HG03521 (cell line): ENCODE measurements around the gene BSPH1.
"Not testable (repeated sequence)": the region's sequence is repeated elsewhere in the genome, so short reads cannot be mapped to it uniquely, and the experiment has no call there.

Source experiments
- ATAC-seq: cut with Tn5 transposase; IDR thresholded peaks from one replicate; pipeline ENCODE4 v1.9.1; 2021; ENCODE audit warnings: mild to moderate bottlenecking, moderate library complexity; ENCODE audit not compliant: unreplicated experiment

Gene BSPH1, protein sequence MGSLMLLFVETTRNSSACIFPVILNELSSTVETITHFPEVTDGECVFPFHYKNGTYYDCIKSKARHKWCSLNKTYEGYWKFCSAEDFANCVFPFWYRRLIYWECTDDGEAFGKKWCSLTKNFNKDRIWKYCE

DNA sequence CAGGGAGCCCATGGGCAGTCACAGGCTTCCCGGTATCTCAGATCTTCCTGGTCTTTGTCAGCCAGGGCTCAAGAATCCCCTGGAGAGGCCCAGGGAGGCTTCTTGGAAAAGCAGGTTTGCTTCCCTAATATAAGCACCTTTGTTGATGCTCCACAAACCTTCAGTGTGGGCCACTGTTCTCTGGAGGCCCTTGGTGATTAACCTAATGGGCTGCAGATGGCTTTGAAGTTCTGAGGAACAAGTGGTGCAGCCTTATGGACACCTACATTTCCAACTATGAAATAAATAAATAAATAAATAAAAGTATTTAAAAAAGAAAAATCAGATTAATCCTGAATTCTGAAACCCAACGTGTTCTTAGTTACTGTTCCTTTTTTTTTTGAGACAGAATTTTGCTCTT is at the start of gene BSPH1:
Gene BSPH1, minus strand, starts transcription at position 101 of the 400 bp plus-strand sequence. Its CDS starts 89 bp downstream, at position 12.
- ATAC-seq = no peak

GRCh38 chr19:48036765-48037164 is 44.8 kb upstream of the BSPH1 start:
- no peak for ATAC-seq

DNA sequence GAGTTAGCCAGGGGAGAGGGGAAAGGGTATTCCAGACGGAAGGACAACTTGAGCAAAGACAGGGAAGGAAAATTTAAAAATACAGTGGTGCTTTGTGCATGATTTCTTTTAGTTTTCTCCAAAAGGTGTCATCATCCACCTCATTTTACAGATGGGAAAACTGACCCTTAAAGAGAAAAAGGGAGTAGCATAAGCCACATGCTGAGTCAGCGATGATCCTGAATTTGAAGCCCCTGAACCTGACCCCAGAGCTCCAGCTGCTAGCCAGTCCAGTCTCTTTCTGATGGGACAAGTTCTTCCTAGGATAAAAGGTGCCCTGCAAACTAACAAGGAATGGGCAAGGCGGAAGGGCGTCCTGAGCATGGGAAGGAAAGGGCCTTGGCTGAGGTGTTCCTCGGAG is 41.6 kb upstream of the BSPH1 start:
- no peak for ATAC-seq

GRCh38 chr19:48030073-48030472 is 38.1 kb upstream of the BSPH1 start:
- no peak for ATAC-seq

DNA sequence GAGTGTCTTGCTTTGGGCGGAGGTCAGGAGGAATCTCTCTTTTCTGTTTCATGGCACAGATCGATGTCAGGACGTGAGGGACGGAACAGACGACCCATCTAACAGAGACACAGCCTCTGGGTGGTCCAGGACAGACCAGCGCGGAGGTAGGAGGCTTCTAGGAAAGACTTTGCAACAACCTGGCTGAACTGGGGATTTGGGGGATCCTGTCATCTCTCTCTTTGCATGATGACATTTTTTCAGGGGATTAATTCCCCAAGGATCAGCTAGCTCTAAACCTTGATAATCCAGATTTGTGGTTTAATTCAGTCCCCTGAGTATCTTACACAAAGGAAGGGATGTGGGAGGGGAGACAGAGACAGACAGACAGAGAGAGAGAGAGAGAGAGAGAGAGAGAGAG is 37.5 kb upstream of the BSPH1 start:
- no peak for ATAC-seq

- ATAC-seq = no peak
Measured at GRCh38 chr19:48025480-48025879, 33.5 kb upstream of the BSPH1 start.

GRCh38 chr19:48023518-48023917 is 31.5 kb upstream of the BSPH1 start:
- no peak for ATAC-seq

GRCh38 chr19:48023011-48023410 is 31.0 kb upstream of the BSPH1 start:
- no peak for ATAC-seq

DNA sequence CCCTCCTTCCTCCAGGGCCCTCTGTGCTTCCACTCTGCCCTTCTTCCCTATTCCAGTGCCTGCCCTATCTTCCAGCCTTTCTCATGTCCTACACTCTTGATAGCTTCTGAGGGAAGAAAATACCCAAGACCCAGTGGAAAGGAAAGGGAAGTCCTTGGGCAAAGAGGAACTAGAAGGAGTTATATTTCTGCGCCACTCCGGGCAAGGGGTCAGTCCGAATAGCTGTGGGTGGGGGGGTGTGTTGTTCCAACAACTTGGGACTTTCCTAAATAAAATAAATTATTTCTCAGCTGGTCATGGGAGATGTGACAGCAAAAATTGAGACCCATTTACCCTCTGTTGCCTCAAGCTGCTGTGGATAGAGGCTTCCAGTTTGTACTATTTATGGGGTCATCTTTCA is 28.7 kb upstream of the BSPH1 start:
- no peak for ATAC-seq

- no peak for ATAC-seq
Measured at GRCh38 chr19:48010932-48011758, 19.2 kb upstream of the BSPH1 start.

DNA sequence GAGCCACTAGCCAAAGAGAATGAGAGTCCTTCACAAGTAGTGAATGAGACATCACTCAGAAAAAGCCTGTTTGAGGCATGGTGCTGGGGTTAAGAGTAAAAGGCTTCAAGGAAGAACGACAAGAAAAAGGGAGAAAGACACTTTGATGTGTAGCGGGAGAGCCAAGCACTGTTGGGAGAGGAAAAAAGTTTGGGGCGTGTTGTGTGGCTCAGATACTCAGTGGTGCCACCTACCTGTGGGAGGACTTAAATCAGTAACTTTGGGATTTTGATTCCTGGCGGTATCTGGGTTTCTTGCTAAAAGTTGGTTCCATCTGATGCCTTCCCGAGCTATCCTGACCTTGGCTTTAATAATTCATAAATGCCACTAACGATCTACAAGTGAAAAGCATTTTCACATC is 14.8 kb upstream of the BSPH1 start:
- no peak for ATAC-seq

GRCh38 chr19:48004236-48004635 is 12.3 kb upstream of the BSPH1 start:
- ATAC-seq = no peak

- no peak for ATAC-seq
Measured at GRCh38 chr19:48000846-48001245, 8.9 kb upstream of the BSPH1 start.

DNA sequence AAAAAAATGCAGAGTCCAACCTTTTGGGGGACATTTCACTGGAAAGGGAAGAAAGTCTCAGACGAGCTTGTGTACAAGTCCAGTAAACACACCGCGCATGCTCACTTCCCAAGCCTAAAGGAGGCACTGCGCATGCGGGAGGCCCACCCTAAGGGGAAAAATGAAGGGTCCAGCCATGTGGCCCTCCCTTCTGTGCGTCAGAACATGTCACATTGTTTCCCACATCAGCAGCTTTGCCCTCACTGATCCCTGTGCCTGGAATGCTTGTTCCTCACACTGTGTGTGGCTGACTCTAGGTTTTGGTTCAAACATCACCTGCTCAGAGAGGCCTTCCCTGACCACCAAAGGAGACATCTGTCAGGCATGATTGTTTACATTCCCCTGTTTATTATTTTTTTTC is 6.8 kb upstream of the BSPH1 start:
- ATAC-seq = no peak

- no peak for ATAC-seq
Measured at GRCh38 chr19:47996230-47996727, 4.3 kb upstream of the BSPH1 start.

GRCh38 chr19:47994209-47994802 is 2.3 kb upstream of the BSPH1 start, which contains the start of gene ELSPBP1:
TSS of gene ELSPBP1 (plus strand) at chr19:47994632. CDS start at chr19:48008668, 14,036 bp downstream.
- no peak for ATAC-seq

DNA sequence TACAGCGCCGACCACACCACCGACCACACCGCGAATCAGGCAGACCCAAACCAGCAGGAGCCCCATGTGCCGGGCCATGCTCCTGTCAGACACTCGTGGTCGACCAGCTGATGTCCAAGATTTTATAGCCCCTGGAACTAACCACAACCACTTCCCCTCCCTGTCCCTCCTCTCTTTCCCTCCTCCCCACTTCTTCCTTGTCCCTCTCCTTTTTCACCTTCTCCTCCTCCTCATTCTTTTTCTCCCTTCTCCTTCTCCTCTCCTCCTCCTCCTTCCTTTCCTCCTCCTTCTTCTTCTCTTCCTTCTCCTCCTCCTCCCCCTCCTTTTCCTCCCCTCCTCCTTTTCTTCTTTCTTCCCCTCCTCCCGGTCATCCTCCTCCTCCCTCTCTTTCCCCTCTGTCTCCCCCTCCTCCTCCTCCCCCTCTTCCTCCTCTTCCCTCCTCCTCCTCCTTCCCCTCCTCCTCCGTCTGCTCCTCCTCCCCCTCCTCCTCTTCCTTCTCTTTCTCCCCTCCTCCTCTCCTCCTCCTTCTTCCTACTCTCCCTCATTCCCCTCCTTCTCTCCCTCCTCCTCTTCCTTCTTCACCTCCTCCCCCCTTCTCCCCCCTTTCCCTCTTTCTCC is 670 bp downstream of the BSPH1 start:
- no peak for ATAC-seq

DNA sequence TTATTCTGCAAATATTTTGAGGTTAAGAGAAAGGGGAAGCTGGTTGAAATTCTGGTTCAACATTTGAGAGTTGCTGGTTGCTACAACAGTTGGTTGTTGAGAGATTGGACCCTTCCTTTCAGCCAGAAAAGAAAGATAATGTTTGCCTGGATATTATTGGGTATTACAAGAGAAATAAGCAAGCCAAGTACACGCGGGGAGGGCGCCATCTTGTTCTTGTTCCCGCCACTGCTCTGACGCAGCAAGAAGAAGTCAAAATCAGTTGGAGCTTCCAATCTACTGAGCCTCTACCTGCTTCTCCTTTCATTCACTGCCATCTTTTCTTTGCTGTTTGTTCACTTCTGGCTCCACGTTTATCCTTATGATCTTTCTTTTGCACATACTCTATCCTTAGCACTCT is 18.4 kb downstream of the BSPH1 start:
- no peak for ATAC-seq

GRCh38 chr19:47955936-47956335 is 36.0 kb downstream of the BSPH1 start:
- ATAC-seq = not testable (repeated sequence)

DNA sequence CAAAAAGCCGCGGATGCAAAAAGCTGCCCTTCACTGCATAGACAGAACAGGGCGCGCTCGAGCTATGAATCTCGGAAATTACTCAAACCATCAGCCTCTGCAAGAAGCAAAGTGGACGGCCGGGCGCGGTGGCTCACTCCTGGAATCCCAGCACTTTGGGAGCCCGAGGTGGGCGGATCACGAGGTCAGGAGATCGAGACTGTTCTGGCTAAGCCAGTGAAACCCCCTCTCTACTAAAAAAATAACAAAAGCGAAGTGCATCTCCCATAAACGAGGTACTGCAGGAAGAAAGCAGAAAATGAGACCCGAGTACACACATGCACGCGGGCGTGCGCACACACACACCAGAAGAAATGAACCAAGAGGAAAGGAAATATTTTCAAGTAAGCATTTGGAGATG is 39.8 kb downstream of the BSPH1 start:
- ATAC-seq = not testable (repeated sequence)

- not testable (repeated sequence) for ATAC-seq
Measured at GRCh38 chr19:47949852-47950521, 42.0 kb downstream of the BSPH1 start.
